H1 (cell line): ENCODE measurements around the gene ACMSD. TPM values are rescaled to one million over a fixed set of nuclear protein-coding genes. Genes with fewer than 3 reads are reported as not detected.

ENCODE experiments used
- CTCF ChIA-PET: fragments of 300-600 bp; sonication (Branson Sonifier 250); formaldehyde crosslinking; loops from one replicate; lab custom pipeline; 2021; ENCODE audit not compliant: partially characterized antibody; lab: Charles Lee
- POLR2A ChIA-PET: fragments of 300-600 bp; sonication (Branson Sonifier 250); formaldehyde crosslinking; loops from one replicate; lab custom pipeline; 2021; ENCODE audit warnings: inconsistent platforms; ENCODE audit not compliant: partially characterized antibody; lab: Charles Lee
- DNase-seq, 2 experiments: peaks; one replicate each; pipeline versions ENCODE4 v3.0.0 to v3.0.0-alpha.2; 2010 to 2022; ENCODE audit warnings: low spot score in 2 of 2, low read depth in 1 of 2, mixed read lengths in 1 of 2
- FAIRE-seq: peaks from 2 replicates; lab custom pipeline; 2011; peaks lifted over from hg19 to GRCh38; lab: Jason Lieb, UNC
- H2AFZ ChIP-seq: 2 replicates; pipeline ENCODE4 v1.8.1; 2012; ENCODE audit warnings: low read length, inconsistent platforms
- H2AK5ac ChIP-seq: 2 replicates; pipeline ENCODE4 v1.6.1; 2013; ENCODE audit warnings: low read depth, low read length
- H2BK120ac ChIP-seq: replicated peaks from 2 replicates; pipeline ENCODE3; 2013; ENCODE audit warnings: low read depth, low read length, inconsistent platforms
- H2BK12ac ChIP-seq: 2 replicates; pipeline ENCODE4 v1.6.1; 2013; ENCODE audit warnings: low read depth, low read length
- H2BK15ac ChIP-seq: 2 replicates; pipeline ENCODE4 v1.6.1; 2013; ENCODE audit warnings: low read length
- H2BK20ac ChIP-seq: 2 replicates; pipeline ENCODE4 v1.6.1; 2013; ENCODE audit warnings: low read length
- H2BK5ac ChIP-seq: 2 replicates; pipeline ENCODE4 v1.6.1; 2013; ENCODE audit warnings: low read depth, low read length
- H3K14ac ChIP-seq: 2 replicates; pipeline ENCODE4 v1.6.1; 2013; ENCODE audit warnings: inconsistent platforms; ENCODE audit not compliant: insufficient read length
- H3K18ac ChIP-seq: 2 replicates; pipeline ENCODE4 v1.6.1; 2013; ENCODE audit warnings: low read length; ENCODE audit errors: extremely low read depth
- H3K23ac ChIP-seq: 2 replicates; pipeline ENCODE4 v1.6.1; 2013; ENCODE audit warnings: inconsistent platforms; ENCODE audit not compliant: insufficient read length
- H3K23me2 ChIP-seq: 2 replicates; pipeline ENCODE4 v1.6.1; 2013; ENCODE audit warnings: low read depth, low read length
- H3K27ac ChIP-seq: 2 replicates; pipeline ENCODE4 v1.6.1; 2011; ENCODE audit warnings: low read depth, low read length, inconsistent platforms
- H3K27me3 ChIP-seq, 4 experiments: replicated peaks in 1 of 4; 1 replicate in 1 of 4; 2 replicates in 3 of 4; pipeline versions ENCODE4 v1.6.1 to v1.8.1; 2011 to 2013; ENCODE audit warnings: low read length in 3 of 4, mild to moderate bottlenecking in 3 of 4, inconsistent platforms in 2 of 4, mixed read lengths in 2 of 4, moderate library complexity in 1 of 4; ENCODE audit not compliant: control insufficient read depth in 3 of 4, insufficient read depth in 3 of 4; ENCODE audit errors: extremely low read depth in 1 of 4
- H3K36me3 ChIP-seq, 4 experiments: 2 replicates each; pipeline versions ENCODE4 v1.6.1 to v1.8.1; 2011 to 2013; ENCODE audit warnings: mild to moderate bottlenecking in 4 of 4, low read length in 3 of 4, moderate library complexity in 2 of 4, control low read depth in 1 of 4, inconsistent platforms in 1 of 4; ENCODE audit not compliant: insufficient read depth in 4 of 4, control insufficient read depth in 2 of 4
- H3K4ac ChIP-seq: replicated peaks from 2 replicates; pipeline ENCODE3; 2013; ENCODE audit warnings: low read length, low read depth, mixed read lengths, inconsistent platforms; ENCODE audit not compliant: insufficient read length
- H3K4me1 ChIP-seq, 4 experiments: replicated peaks in 1 of 4; 1 replicate in 1 of 4; 2 replicates in 3 of 4; pipeline versions ENCODE4 v1.6.1 to v1.8.1; 2011 to 2013; ENCODE audit warnings: low read length in 3 of 4, inconsistent platforms in 2 of 4, mixed read lengths in 1 of 4; ENCODE audit not compliant: insufficient read depth in 4 of 4, control insufficient read depth in 3 of 4
- H3K4me2 ChIP-seq, 2 experiments: 2 replicates each; pipeline versions ENCODE4 v1.6.1 to v1.8.1; 2011 to 2013; ENCODE audit warnings: low read depth in 2 of 2, low read length in 2 of 2, control low read depth in 1 of 2, inconsistent platforms in 1 of 2, mild to moderate bottlenecking in 1 of 2; ENCODE audit not compliant: insufficient read depth in 1 of 2
- H3K4me3 ChIP-seq, 4 experiments: fragments of 200-600, 300-600 bp in 1 of 4; sonication (generic), shearing (Covaris generic), sonication (Bioruptor Twin) in 1 of 4; 2 replicates each; pipeline versions ENCODE4 v1.5.1 to v1.8.1; 2011 to 2016; ENCODE audit warnings: low read length in 4 of 4, low read depth in 3 of 4, control low read depth in 2 of 4, inconsistent platforms in 2 of 4, mild to moderate bottlenecking in 2 of 4, mixed read lengths in 1 of 4, moderate library complexity in 1 of 4; ENCODE audit not compliant: insufficient read depth in 2 of 4; ENCODE audit errors: extremely low read depth in 1 of 4
- H3K56ac ChIP-seq: replicated peaks from 2 replicates; pipeline ENCODE3; 2013; ENCODE audit warnings: low read depth, mild to moderate bottlenecking, mixed read lengths, low read length, inconsistent platforms; ENCODE audit not compliant: insufficient read length
- H3K79me1 ChIP-seq: 2 replicates; pipeline ENCODE4 v1.6.1; 2013; ENCODE audit warnings: low read depth, low read length, control low read depth
- H3K79me2 ChIP-seq, 2 experiments: 2 replicates each; pipeline versions ENCODE4 v1.6.1 to v1.8.1; 2012 to 2013; ENCODE audit warnings: low read length in 2 of 2, mild to moderate bottlenecking in 2 of 2, inconsistent platforms in 1 of 2; ENCODE audit not compliant: insufficient read depth in 2 of 2, control insufficient read depth in 1 of 2
- H3K9ac ChIP-seq, 4 experiments: replicated peaks in 1 of 4; 1 replicate in 1 of 4; 2 replicates in 3 of 4; pipeline versions ENCODE4 v1.6.1 to v1.8.1; 2011 to 2013; ENCODE audit warnings: low read depth in 3 of 4, low read length in 3 of 4, control low read depth in 2 of 4, mild to moderate bottlenecking in 2 of 4, moderate library complexity in 2 of 4, inconsistent platforms in 1 of 4; ENCODE audit errors: extremely low read depth in 1 of 4
- H3K9me3 ChIP-seq, 2 experiments: 2 replicates each; pipeline versions ENCODE4 v1.6.1 to v1.8.1; 2012 to 2013; ENCODE audit warnings: mild to moderate bottlenecking in 2 of 2, moderate library complexity in 2 of 2, control low read depth in 1 of 2, inconsistent platforms in 1 of 2, low read depth in 1 of 2, low read length in 1 of 2, mixed read lengths in 1 of 2; ENCODE audit not compliant: insufficient read depth in 2 of 2
- H4K20me1 ChIP-seq, 2 experiments: replicated peaks in 1 of 2; 2 replicates each; pipeline versions ENCODE3 to v1.8.1; 2011 to 2013; ENCODE audit warnings: inconsistent platforms in 2 of 2, low read length in 2 of 2, mild to moderate bottlenecking in 1 of 2; ENCODE audit not compliant: insufficient read depth in 2 of 2, control insufficient read depth in 1 of 2
- H4K5ac ChIP-seq: 2 replicates; pipeline ENCODE4 v1.6.1; 2013; ENCODE audit warnings: low read length, low read depth, mixed read lengths, inconsistent platforms; ENCODE audit not compliant: insufficient read length
- H4K8ac ChIP-seq: 2 replicates; pipeline ENCODE4 v1.8.0; 2013; ENCODE audit warnings: mild to moderate bottlenecking, moderate library complexity, low read length, inconsistent platforms; ENCODE audit not compliant: insufficient read depth; ENCODE audit errors: extremely low read depth
- H4K91ac ChIP-seq: replicated peaks from 2 replicates; pipeline ENCODE3; 2013; ENCODE audit warnings: low read length, mixed read lengths, inconsistent platforms; ENCODE audit not compliant: insufficient read length
- BCL11A ChIP-seq, 2 experiments: IDR thresholded peaks; one replicate each; pipeline ENCODE4 v1.6.1; 2011; ENCODE audit warnings: low read depth in 2 of 2, low read length in 2 of 2, mild to moderate bottlenecking in 2 of 2
- BRCA1 ChIP-seq: IDR thresholded peaks from 2 replicates; pipeline ENCODE4 v1.6.1; 2012; ENCODE audit warnings: low read depth, low read length, improper control_type of control experiment
- CHD2 ChIP-seq: IDR thresholded peaks from 2 replicates; pipeline ENCODE4 v1.6.1; 2012; ENCODE audit warnings: low read length, improper control_type of control experiment
- GTF2F1 ChIP-seq: IDR thresholded peaks from 2 replicates; pipeline ENCODE4 v1.6.1; 2012; ENCODE audit warnings: low read depth, low read length, improper control_type of control experiment, borderline replicate concordance
- JUN ChIP-seq: IDR thresholded peaks from 2 replicates; pipeline ENCODE4 v1.6.1; 2011; ENCODE audit warnings: low read depth, mild to moderate bottlenecking, improper control_type of control experiment, low read length
- SIRT6 ChIP-seq: IDR thresholded peaks from one replicate; pipeline ENCODE4 v1.7.1; 2012; ENCODE audit warnings: low read length, inconsistent platforms
- WGBS, 2 experiments: shearing (Covaris generic) in 1 of 2; methylation state at CpG; one replicate each; pipeline versions ENCODE4 v1.1.6 to v1.1.7; 2013 to 2015; ENCODE audit warnings: low lambda C conversion rate in 2 of 2, mixed read lengths in 2 of 2, inconsistent platforms in 1 of 2, low coverage in 1 of 2, missing lambda C conversion rate in 1 of 2; ENCODE audit not compliant: insufficient replicate concordance in 2 of 2, insufficient coverage in 1 of 2, insufficient read length in 1 of 2; ENCODE audit errors: extremely low coverage in 1 of 2, missing lambda C conversion rate in 1 of 2; 5-methylcytosine and 5-hydroxymethylcytosine counted together
- polyA plus RNA-seq, 7 experiments: library from polyadenylated mRNA; depleted of rRNA in 3 of 7; stranded (reverse) in 5 of 7; unstranded in 2 of 7; fragments of >200 nt in 5 of 7; fragments of 200-250 nt in 2 of 7; gene quantifications; 1 replicate in 5 of 7; 2 replicates in 1 of 7; 4 replicates in 1 of 7; pipeline versions ENCODE4 v1.2.1 to v1.2.3, GENCODE V29; 2011 to 2013; ENCODE audit warnings: missing spikeins in 2 of 7, mixed read lengths in 2 of 7
- total RNA-seq: library from RNA; stranded (reverse); fragmentation: NEBNext Ultra II Directional; extraction: Animal tissue kit (Norgen Biotek cat#: 25700); gene quantifications from 2 replicates; pipeline ENCODE4 v1.2.1, GENCODE V29; 2021
- TF ChIP-seq, protein P1 (sequence below): IDR thresholded peaks from 2 replicates; pipeline ENCODE4 v1.6.1; 2012; ENCODE audit warnings: inconsistent platforms

Gene ACMSD
- total and polyA plus RNA-seq, 2 of the 8 experiments (the other 6 are each of a cell fraction or from before 2014, with no cell fraction given), result not detected

- Histone ChIP-seq H3K27me3 (no peaks in the 10 kb centered on the region), H2BK12ac (no peak overlapping the region), H3K36me3 (no peaks in the 10 kb centered on the region), H2BK5ac (no peak overlapping the region), H3K23me2 (no peaks in the 10 kb centered on the region; the same call in 1 of the 2 replicates), H2BK20ac (no peak overlapping the region), H3K79me2 (no peaks in the 10 kb centered on the region), H3K14ac (no peak overlapping the region), H4K91ac (no peak overlapping the region), H3K79me1 (no peaks in the 10 kb centered on the region), H4K8ac (peak overlapping the region; percentile 71; the same call in 1 of the 2 replicates), H3K9ac (no peak overlapping the region), H2BK15ac (no peak overlapping the region), H2AFZ (no peak overlapping the region), H3K9me3 (no peaks in the 10 kb centered on the region), H3K18ac (no peak overlapping the region), H3K4me3 (no peak overlapping the region), H3K27ac (no peak overlapping the region), H4K5ac (no peak overlapping the region), H3K23ac (no peak overlapping the region), H2BK120ac (no peak overlapping the region), H4K20me1 (no peaks in the 10 kb centered on the region), H3K4me2 (no peak overlapping the region), H3K56ac (no peak overlapping the region), H3K4me1 (no peaks in the 10 kb centered on the region; a peak in 2 of 7 replicates), H3K4ac (no peak overlapping the region), H2AK5ac (no peak overlapping the region)
- POLR2A ChIA-PET, result no interaction called here
- DNase-seq (no peak), FAIRE-seq (no peak)
- TF ChIP-seq BRCA1 (no peak), SIRT6 (no peak), GTF2F1 (no peak), CHD2 (no peak), BCL11A (IDR thresholded peaks at IDR 0.05; ENCODE audit: low read depth in 2 of 2, low read length in 2 of 2) (no peak), JUN (no peak)
- TF ChIP-seq, protein P1, sequence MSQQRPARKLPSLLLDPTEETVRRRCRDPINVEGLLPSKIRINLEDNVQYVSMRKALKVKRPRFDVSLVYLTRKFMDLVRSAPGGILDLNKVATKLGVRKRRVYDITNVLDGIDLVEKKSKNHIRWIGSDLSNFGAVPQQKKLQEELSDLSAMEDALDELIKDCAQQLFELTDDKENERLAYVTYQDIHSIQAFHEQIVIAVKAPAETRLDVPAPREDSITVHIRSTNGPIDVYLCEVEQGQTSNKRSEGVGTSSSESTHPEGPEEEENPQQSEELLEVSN, result no peak
- CTCF ChIA-PET, result interaction anchor here (0.7 to 2.0 kb wide), 7 partner anchors 10 to 1274 kb away, joined by 3 to 6 read pairs (median 3); no protein-coding TSS in a partner anchor
- 86 to 100% methylated on average over 1 to 2 of the region's 2 CpGs for WGBS, 2 experiments
Measured at GRCh38 chr2:134845028-134845427, 6.6 kb downstream of the ACMSD start.
